ENCODE results near the gene BTBD6. TPM values are rescaled to one million over a fixed set of nuclear protein-coding genes. Genes with fewer than 3 reads are reported as not detected.

Gene BTBD6
- polyA plus RNA-seq, 1 experiment = 27.3 TPM

GRCh38 chr14:105207460-105207901 lies 40.9 kb upstream of the BTBD6 start:
- ChIA-PET CTCF (interaction anchor here (0.7 to 1.5 kb wide), 2 partner anchors 55 to 144 kb away, joined by 3 to 5 read pairs; no protein-coding TSS in a partner anchor), POLR2A (interaction anchor here (0.8 kb wide), 1 partner anchor 93 kb away, joined by 9 read pairs; the partner anchor contains the start of gene BRF1)
- DNase-seq (ENCODE audit: low read depth, low spot score) = no peak
- Histone ChIP-seq H3K9me3 (ENCODE audit: control insufficient read depth, insufficient read depth, low read length) (no peaks in the 10 kb centered on the region), H3K27ac (ENCODE audit: low read depth, low read length) (no peak overlapping the region), H3K27me3 (ENCODE audit: control insufficient read depth, insufficient read depth, low read length) (no peaks in the 10 kb centered on the region), H3K4me3 (ENCODE audit: low read depth, low read length) (no peak overlapping the region)
- no peak for TF ChIP-seq CTCF (IDR thresholded peaks at IDR 0.05; ENCODE audit: low read depth, low read length)

GRCh38 chr14:105207996-105208737 lies 40.2 kb upstream of the BTBD6 start:
- H3K9me3 ChIP-seq (ENCODE audit: control insufficient read depth, insufficient read depth, low read length) = no peaks in the 10 kb centered on the region
- CTCF ChIA-PET = no interaction called here
- H3K4me3 ChIP-seq (ENCODE audit: low read depth, low read length) = no peak overlapping the region
- H3K27ac ChIP-seq (ENCODE audit: low read depth, low read length) = no peak overlapping the region
- DNase-seq (ENCODE audit: low read depth, low spot score) = no peak
- H3K27me3 ChIP-seq (ENCODE audit: control insufficient read depth, insufficient read depth, low read length) = no peaks in the 10 kb centered on the region
- TF ChIP-seq CTCF (IDR thresholded peaks at IDR 0.05; ENCODE audit: low read depth, low read length) = no peak
- POLR2A ChIA-PET = no interaction called here

GRCh38 chr14:105208738-105209075 lies 39.6 kb upstream of the BTBD6 start:
- DNase-seq (ENCODE audit: low read depth, low spot score) = no peak
- CTCF ChIA-PET = interaction anchor here (0.5 kb wide), 1 partner anchor 58 kb away, joined by 4 read pairs; no protein-coding TSS in a partner anchor
- no peak overlapping the region for H3K27ac ChIP-seq (ENCODE audit: low read depth, low read length)
- H3K4me3 ChIP-seq (ENCODE audit: low read depth, low read length) = no peak overlapping the region
- TF ChIP-seq CTCF (IDR thresholded peaks at IDR 0.05; ENCODE audit: low read depth, low read length) = no peak
- H3K27me3 ChIP-seq (ENCODE audit: control insufficient read depth, insufficient read depth, low read length) = no peaks in the 10 kb centered on the region
- POLR2A ChIA-PET = no interaction called here
- no peaks in the 10 kb centered on the region for H3K9me3 ChIP-seq (ENCODE audit: control insufficient read depth, insufficient read depth, low read length)

- no peak overlapping the region for H3K4me3 ChIP-seq (ENCODE audit: low read depth, low read length)
- no peak overlapping the region for H3K27ac ChIP-seq (ENCODE audit: low read depth, low read length)
- no peak for TF ChIP-seq CTCF (IDR thresholded peaks at IDR 0.05; ENCODE audit: low read depth, low read length)
- H3K27me3 ChIP-seq (ENCODE audit: control insufficient read depth, insufficient read depth, low read length) = no peaks in the 10 kb centered on the region
- ChIA-PET POLR2A (no interaction called here), CTCF (interaction anchor here (0.5 kb wide), 1 partner anchor 58 kb away, joined by 4 read pairs; no protein-coding TSS in a partner anchor)
- DNase-seq (ENCODE audit: low read depth, low spot score) = no peak
- no peaks in the 10 kb centered on the region for H3K9me3 ChIP-seq (ENCODE audit: control insufficient read depth, insufficient read depth, low read length)
Observed at GRCh38 chr14:105209091-105209490, 39.2 kb upstream of the BTBD6 start.

GRCh38 chr14:105209646-105210045 lies 38.7 kb upstream of the BTBD6 start:
- DNase-seq (ENCODE audit: low read depth, low spot score) = no peak
- no peak for TF ChIP-seq CTCF (IDR thresholded peaks at IDR 0.05; ENCODE audit: low read depth, low read length)
- no peak overlapping the region for H3K4me3 ChIP-seq (ENCODE audit: low read depth, low read length)
- ChIA-PET POLR2A (no interaction called here), CTCF (no interaction called here)
- no peaks in the 10 kb centered on the region for H3K9me3 ChIP-seq (ENCODE audit: control insufficient read depth, insufficient read depth, low read length)
- no peaks in the 10 kb centered on the region for H3K27me3 ChIP-seq (ENCODE audit: control insufficient read depth, insufficient read depth, low read length)
- H3K27ac ChIP-seq (ENCODE audit: low read depth, low read length) = no peak overlapping the region

Measured in AG04450 (cell line).